GM12864 (cell line): ENCODE data around the gene ZNF341.

Experiments
- DNase-seq: peaks from one replicate; pipeline ENCODE4 v3.0.0-alpha.2; 2011; ENCODE audit warnings: low read depth
- H3K4me3 ChIP-seq: 2 replicates; pipeline ENCODE4 v1.5.1; 2011; ENCODE audit warnings: mild to moderate bottlenecking, low read depth, low read length, control low read depth
- TF ChIP-seq, protein P1 (sequence below): IDR thresholded peaks from 2 replicates; pipeline ENCODE4 v1.5.1; 2011; ENCODE audit warnings: low read depth, mild to moderate bottlenecking, moderate library complexity, low read length, control low read depth, inconsistent platforms; ENCODE audit errors: missing control alignments

ZNF341 gene

DNA sequence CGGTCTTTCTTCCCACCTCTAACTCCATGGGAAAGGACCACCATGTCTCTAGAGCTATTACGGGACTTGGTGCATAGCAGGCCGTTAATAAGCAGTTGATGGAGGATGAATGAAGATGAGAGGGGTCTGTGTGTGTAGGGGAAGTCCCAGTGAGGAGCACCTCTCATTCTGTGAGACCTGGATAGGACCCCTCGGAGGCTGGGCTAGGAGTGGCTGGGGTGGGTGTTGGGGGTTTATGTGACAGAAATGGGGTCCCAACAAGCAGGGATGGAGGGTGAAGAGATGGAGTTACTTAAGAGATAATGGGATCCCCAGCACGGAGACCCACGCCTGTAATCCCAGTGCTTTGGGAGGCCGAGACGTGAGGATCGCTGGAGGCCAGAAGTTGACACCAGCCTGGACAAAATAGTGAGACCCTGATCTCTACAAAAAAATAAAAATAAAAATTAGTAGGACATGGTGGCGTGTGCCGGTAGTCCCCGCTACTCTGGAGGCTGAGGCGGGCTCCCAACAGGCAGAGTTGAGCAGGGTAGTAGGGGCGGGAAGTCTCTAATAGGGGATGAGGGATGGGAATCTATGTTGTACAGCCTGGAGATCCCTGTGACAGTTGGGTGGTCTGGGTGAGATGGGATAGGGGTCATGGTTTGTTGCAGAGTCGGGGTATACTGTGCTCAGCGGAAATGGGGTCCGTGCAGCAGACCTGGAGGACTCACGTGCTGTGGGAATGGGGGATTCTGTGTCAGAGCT, 677 bp upstream of the ZNF341 start:
- peak overlapping the region; percentile 58 for H3K4me3 ChIP-seq
- DNase-seq, result no peak
- TF ChIP-seq, protein P1, sequence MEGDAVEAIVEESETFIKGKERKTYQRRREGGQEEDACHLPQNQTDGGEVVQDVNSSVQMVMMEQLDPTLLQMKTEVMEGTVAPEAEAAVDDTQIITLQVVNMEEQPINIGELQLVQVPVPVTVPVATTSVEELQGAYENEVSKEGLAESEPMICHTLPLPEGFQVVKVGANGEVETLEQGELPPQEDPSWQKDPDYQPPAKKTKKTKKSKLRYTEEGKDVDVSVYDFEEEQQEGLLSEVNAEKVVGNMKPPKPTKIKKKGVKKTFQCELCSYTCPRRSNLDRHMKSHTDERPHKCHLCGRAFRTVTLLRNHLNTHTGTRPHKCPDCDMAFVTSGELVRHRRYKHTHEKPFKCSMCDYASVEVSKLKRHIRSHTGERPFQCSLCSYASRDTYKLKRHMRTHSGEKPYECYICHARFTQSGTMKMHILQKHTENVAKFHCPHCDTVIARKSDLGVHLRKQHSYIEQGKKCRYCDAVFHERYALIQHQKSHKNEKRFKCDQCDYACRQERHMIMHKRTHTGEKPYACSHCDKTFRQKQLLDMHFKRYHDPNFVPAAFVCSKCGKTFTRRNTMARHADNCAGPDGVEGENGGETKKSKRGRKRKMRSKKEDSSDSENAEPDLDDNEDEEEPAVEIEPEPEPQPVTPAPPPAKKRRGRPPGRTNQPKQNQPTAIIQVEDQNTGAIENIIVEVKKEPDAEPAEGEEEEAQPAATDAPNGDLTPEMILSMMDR, result no peak

DNA sequence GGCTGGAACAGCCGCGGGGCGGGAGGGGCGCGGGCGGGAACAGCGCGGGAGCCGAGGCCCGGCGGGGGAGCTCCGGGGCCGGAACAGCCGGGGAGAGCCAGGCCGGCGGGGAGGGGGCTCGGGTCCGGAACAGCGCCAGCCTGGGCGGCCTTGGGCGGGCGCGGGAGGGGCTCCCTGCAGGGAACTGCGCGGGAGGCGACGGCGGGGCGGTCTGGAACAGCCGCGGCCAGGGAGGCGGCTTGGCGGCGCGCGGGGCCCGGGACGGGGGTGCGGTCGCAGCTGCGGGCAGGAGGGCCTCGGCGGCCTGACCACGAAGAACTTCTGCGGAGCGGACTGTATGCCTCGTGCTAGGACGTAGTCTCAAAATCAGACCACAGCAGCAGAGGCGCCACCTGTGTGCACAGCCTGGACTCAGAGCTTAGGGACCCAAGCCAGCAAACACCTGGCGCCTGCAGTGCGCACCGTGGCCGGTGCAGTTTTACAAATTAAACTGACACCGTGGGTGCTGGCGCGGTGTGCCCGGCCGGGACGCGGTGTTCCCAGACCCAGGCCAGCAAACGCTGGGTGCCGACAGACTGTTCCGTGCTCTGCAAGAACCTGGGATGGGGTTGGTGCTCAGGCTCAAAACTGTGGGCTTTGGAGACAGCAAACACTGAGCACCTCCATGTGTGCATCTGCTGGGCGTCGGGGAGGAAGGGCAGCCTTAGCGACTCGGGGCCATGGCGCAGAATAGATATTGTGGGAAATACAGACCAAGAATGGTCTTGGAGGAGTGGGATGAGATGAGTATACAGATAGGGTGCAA, 572 bp downstream of the ZNF341 start:
- peak; percentile 72 for DNase-seq
- H3K4me3 ChIP-seq, result peak overlapping the region; percentile 56
- TF ChIP-seq, protein P1, result peak; percentile 27

DNA sequence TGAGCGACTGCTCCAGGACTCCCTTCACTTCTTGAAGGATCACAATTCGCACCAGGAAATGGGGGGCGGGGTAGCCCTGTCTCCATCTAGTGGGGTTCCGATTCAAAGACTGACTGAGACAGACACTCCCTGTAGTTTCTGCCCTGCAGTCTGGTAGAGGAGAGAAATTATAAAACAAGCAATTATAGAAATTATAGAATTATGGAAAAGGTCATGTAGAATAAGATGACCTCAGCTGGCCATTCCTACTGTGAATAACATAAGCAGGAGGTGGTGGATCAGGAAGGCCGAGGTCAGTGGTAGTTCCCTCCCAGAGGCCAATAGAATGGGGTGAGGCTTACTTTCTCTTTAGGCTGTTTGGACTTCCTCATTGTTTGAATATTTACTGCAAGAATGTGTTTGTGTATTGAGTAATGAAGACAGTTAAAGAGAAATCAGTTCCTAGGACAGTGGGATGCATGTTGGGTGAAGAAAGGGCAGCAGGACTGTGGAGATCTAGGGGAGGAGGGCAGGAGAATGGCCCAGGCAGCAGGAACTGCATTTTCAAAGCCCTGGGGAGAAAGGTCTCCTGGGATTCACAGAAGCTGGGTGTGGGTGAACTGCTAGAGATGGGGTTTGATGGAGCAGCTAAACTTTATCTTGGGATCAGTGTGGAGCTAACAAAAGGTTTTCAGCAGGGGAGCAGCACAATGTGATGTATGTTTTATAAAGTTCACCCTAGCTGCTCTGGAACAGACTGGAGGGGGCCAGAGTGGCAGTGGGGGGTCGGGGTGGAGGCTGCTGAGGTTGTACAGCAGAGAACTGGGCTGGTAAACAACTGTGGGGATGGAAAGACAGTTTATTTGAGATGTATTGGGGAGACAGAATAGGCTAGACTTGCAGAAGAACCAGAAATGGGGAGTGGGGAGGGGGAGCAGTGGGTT, 2.1 kb downstream of the ZNF341 start:
- TF ChIP-seq, protein P1, result no peak
- peak overlapping the region; percentile 56 for H3K4me3 ChIP-seq
- DNase-seq, result no peak

DNA sequence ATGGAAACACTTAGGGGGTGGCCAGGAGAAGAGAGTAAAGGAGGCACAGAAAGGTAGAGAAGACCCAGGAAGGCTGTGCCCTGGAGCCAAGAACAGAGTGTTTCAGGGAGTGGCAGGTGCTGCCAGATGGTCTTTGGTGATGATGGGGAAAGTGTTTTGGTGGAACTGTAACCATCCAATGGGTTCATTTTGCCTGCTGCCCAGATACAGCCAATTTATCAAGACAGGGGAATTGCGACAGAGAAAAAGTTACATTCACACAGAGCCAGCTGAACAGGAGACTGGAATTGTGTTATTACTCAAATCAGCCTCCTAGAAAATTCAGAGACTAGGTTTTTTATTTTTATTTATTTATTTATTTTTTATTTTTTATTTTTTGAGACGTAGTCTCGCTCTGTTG, 5.2 kb downstream of the ZNF341 start:
- DNase-seq, result no peak
- TF ChIP-seq, protein P1, result no peak
- no peak overlapping the region for H3K4me3 ChIP-seq

- no peak overlapping the region for H3K4me3 ChIP-seq
- DNase-seq, result no peak
- TF ChIP-seq, protein P1, result no peak
Measured at GRCh38 chr20:33739493-33739892, 7.7 kb downstream of the ZNF341 start.

DNA sequence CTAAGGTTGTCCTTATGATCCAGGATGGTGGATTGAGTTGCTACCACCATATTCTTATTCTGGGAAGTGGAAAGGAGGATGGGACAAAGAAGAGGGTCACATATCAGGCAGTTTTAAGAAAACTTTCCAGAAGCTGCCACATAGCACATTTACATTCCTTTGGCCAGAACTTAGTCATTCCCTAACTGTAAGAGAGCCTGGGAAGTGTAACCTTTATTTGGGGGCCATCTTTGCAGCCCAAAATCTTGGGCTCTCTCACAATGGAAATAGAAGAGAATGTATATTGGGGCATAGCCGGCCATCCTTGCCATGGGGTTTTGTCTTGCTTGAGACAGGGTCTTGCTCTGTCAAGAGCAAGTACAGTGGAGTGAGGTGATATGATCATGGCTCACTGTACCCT, 8.4 kb downstream of the ZNF341 start:
- no peak for DNase-seq
- H3K4me3 ChIP-seq, result no peak overlapping the region
- TF ChIP-seq, protein P1, result no peak
